ENCODE data around the gene LYST.
"Not testable (repeated sequence)": the region's sequence is repeated elsewhere in the genome, so short reads cannot be mapped to it uniquely, and the experiment has no call there.

LYST gene

GRCh38 chr1:235831148-235831547 lies 35.6 kb downstream of the LYST start:
- no peak overlapping the region for H3K4me3 ChIP-seq (ENCODE audit: low read length)
- no peak for DNase-seq (ENCODE audit: low read depth, low spot score)

- H3K4me3 ChIP-seq (ENCODE audit: low read length) = no peak overlapping the region
- DNase-seq (ENCODE audit: low read depth, low spot score) = no peak
These were observed 40.4 kb downstream of the LYST start for GRCh38 chr1:235826102-235826854.

- H3K4me3 ChIP-seq (ENCODE audit: low read length) = no peak overlapping the region
- DNase-seq (ENCODE audit: low read depth, low spot score) = no peak
These were observed 41.5 kb downstream of the LYST start for GRCh38 chr1:235825229-235825628.

- no peak overlapping the region for H3K4me3 ChIP-seq (ENCODE audit: low read length)
- no peak for DNase-seq (ENCODE audit: low read depth, low spot score)
These were observed 43.0 kb downstream of the LYST start for GRCh38 chr1:235823684-235824083.

GRCh38 chr1:235822685-235823084 lies 44.0 kb downstream of the LYST start:
- DNase-seq (ENCODE audit: low read depth, low spot score) = no peak
- H3K4me3 ChIP-seq (ENCODE audit: low read length) = no peak overlapping the region

- no peak overlapping the region for H3K4me3 ChIP-seq (ENCODE audit: low read length)
- DNase-seq (ENCODE audit: low read depth, low spot score) = no peak
These were observed 45.2 kb downstream of the LYST start for GRCh38 chr1:235821361-235821981.

- DNase-seq (ENCODE audit: low read depth, low spot score) = no peak
- H3K4me3 ChIP-seq (ENCODE audit: low read length) = no peak overlapping the region
These were observed 46.6 kb downstream of the LYST start for GRCh38 chr1:235820061-235820460.

GRCh38 chr1:235818632-235819136 lies 48.0 kb downstream of the LYST start:
- DNase-seq (ENCODE audit: low read depth, low spot score) = no peak
- H3K4me3 ChIP-seq (ENCODE audit: low read length) = no peak overlapping the region

- no peak overlapping the region for H3K4me3 ChIP-seq (ENCODE audit: low read length)
- DNase-seq (ENCODE audit: low read depth, low spot score) = no peak
These were observed 49.5 kb downstream of the LYST start for GRCh38 chr1:235817101-235817728.

GRCh38 chr1:235809688-235810397 lies 56.9 kb downstream of the LYST start:
- no peak overlapping the region for H3K4me3 ChIP-seq (ENCODE audit: low read length)
- DNase-seq (ENCODE audit: low read depth, low spot score) = no peak

- H3K4me3 ChIP-seq (ENCODE audit: low read length) = no peak overlapping the region
- no peak for DNase-seq (ENCODE audit: low read depth, low spot score)
These were observed 58.5 kb downstream of the LYST start for GRCh38 chr1:235808223-235808622.

GRCh38 chr1:235806123-235806522 lies 60.6 kb downstream of the LYST start:
- DNase-seq (ENCODE audit: low read depth, low spot score) = no peak
- H3K4me3 ChIP-seq (ENCODE audit: low read length) = no peak overlapping the region

GRCh38 chr1:235802573-235803346 lies 63.9 kb downstream of the LYST start:
- H3K4me3 ChIP-seq (ENCODE audit: low read length) = no peak overlapping the region
- no peak for DNase-seq (ENCODE audit: low read depth, low spot score)

- DNase-seq (ENCODE audit: low read depth, low spot score) = no peak
- H3K4me3 ChIP-seq (ENCODE audit: low read length) = no peak overlapping the region
These were observed 67.4 kb downstream of the LYST start for GRCh38 chr1:235799264-235799663.

GRCh38 chr1:235791532-235792060 lies 75.1 kb downstream of the LYST start:
- DNase-seq (ENCODE audit: low read depth, low spot score) = no peak
- no peak overlapping the region for H3K4me3 ChIP-seq (ENCODE audit: low read length)

- no peak for DNase-seq (ENCODE audit: low read depth, low spot score)
- no peak overlapping the region for H3K4me3 ChIP-seq (ENCODE audit: low read length)
These were observed 76.6 kb downstream of the LYST start for GRCh38 chr1:235790123-235790522.

GRCh38 chr1:235786227-235786898 lies 80.3 kb downstream of the LYST start:
- DNase-seq (ENCODE audit: low read depth, low spot score); H3K4me3 ChIP-seq (ENCODE audit: low read length): not testable (repeated sequence)

GRCh38 chr1:235784950-235785349 lies 81.8 kb downstream of the LYST start:
- no peak overlapping the region for H3K4me3 ChIP-seq (ENCODE audit: low read length)
- no peak for DNase-seq (ENCODE audit: low read depth, low spot score)

All from Jurkat, Clone E6-1 (cell line).